ENCODE data around the gene MUC15. TPM values are rescaled to one million over a fixed set of nuclear protein-coding genes. Genes with fewer than 3 reads are reported as not detected.

The MUC15 gene
- total and polyA plus RNA-seq, 2 of the 8 experiments (the other 6 are each of a cell fraction or from before 2014, with no cell fraction given), result not detected

GRCh38 chr11:26569646-26570045 is 2.4 kb downstream of the MUC15 start:
- CTCF ChIA-PET (ENCODE audit: partially characterized antibody), result no interaction called here
- H4K20me1 ChIP-seq (replicated peaks in 1 of 2; ENCODE audit: control insufficient read depth in 1 of 2, insufficient read depth in 2 of 2, low read length in 2 of 2), result no peaks in the 10 kb centered on the region

More at GRCh38 chr11:26569646-26570045, 2.4 kb downstream of the MUC15 start:
- Histone ChIP-seq H2BK15ac (ENCODE audit: low read length) (no peak overlapping the region), H3K4me2 (ENCODE audit: insufficient read depth in 1 of 2, low read depth in 2 of 2, low read length in 2 of 2) (no peak overlapping the region), H2BK20ac (ENCODE audit: low read length) (no peak overlapping the region), H4K8ac (ENCODE audit: extremely low read depth, insufficient read depth, low read length) (no peak overlapping the region), H3K14ac (ENCODE audit: insufficient read length) (no peak overlapping the region), H2BK12ac (ENCODE audit: low read depth, low read length) (no peak overlapping the region), H3K27me3 (replicated peaks in 1 of 4; ENCODE audit: control insufficient read depth in 3 of 4, extremely low read depth in 1 of 4, insufficient read depth in 3 of 4, low read length in 3 of 4) (no peaks in the 10 kb centered on the region), H4K91ac (replicated peaks; ENCODE audit: insufficient read length, low read length) (no peak overlapping the region), H3K23ac (ENCODE audit: insufficient read length) (no peak overlapping the region), H2AFZ (ENCODE audit: low read length) (peak overlapping the region; percentile 92; the same call in 1 of the 2 replicates), H3K79me2 (ENCODE audit: control insufficient read depth in 1 of 2, insufficient read depth in 2 of 2, low read length in 2 of 2) (no peaks in the 10 kb centered on the region), H3K27ac (ENCODE audit: low read depth, low read length) (no peak overlapping the region), H3K18ac (ENCODE audit: extremely low read depth, low read length) (no peak overlapping the region), H2BK5ac (ENCODE audit: low read depth, low read length) (no peak overlapping the region), H3K9ac (replicated peaks in 1 of 4; ENCODE audit: extremely low read depth in 1 of 4, low read depth in 3 of 4, low read length in 3 of 4) (no peak overlapping the region), H3K56ac (replicated peaks; ENCODE audit: insufficient read length, low read depth, low read length) (no peak overlapping the region), H3K23me2 (ENCODE audit: low read depth, low read length) (no peaks in the 10 kb centered on the region), H3K4me1 (replicated peaks in 1 of 4; ENCODE audit: control insufficient read depth in 3 of 4, insufficient read depth in 4 of 4, low read length in 3 of 4) (peaks cover 0 to 6% (median 2%) of the 10 kb centered on the region in 4 experiments; a peak in 2 of 7 replicates), H3K4ac (replicated peaks; ENCODE audit: insufficient read length, low read depth, low read length) (no peak overlapping the region), H3K79me1 (ENCODE audit: low read depth, low read length) (no peaks in the 10 kb centered on the region), H3K4me3 (ENCODE audit: extremely low read depth in 1 of 4, insufficient read depth in 2 of 4, low read depth in 3 of 4, low read length in 4 of 4) (no peak overlapping the region), H2AK5ac (ENCODE audit: low read depth, low read length) (no peak overlapping the region), H4K5ac (ENCODE audit: insufficient read length, low read depth, low read length) (no peak overlapping the region), H3K9me3 (ENCODE audit: insufficient read depth in 2 of 2, low read depth in 1 of 2, low read length in 1 of 2) (no peaks in the 10 kb centered on the region), H3K36me3 (ENCODE audit: control insufficient read depth in 2 of 4, insufficient read depth in 4 of 4, low read length in 3 of 4) (no peaks in the 10 kb centered on the region), H2BK120ac (replicated peaks; ENCODE audit: low read depth, low read length) (no peak overlapping the region)
- WGBS, 2 experiments (ENCODE audit: extremely low coverage in 1 of 2, insufficient coverage in 1 of 2, insufficient read length in 1 of 2, insufficient replicate concordance in 2 of 2, low coverage in 1 of 2, low lambda C conversion rate in 2 of 2, missing lambda C conversion rate in 1 of 2), result 93% methylated on average over 2 of the region's 2 CpGs; no CpG with 5 or more reads in 1 of the 2 experiments
- POLR2A ChIA-PET (ENCODE audit: partially characterized antibody), result no interaction called here
- FAIRE-seq (no peak), DNase-seq (ENCODE audit: low read depth in 1 of 2, low spot score in 2 of 2) (no peak)
- no peak for TF ChIP-seq SRF (IDR thresholded peaks at IDR 0.05; ENCODE audit: low read depth, low read length)
- no peak for TF ChIP-seq RBBP5 (IDR thresholded peaks at IDR 0.05; ENCODE audit: borderline replicate concordance, low read depth, low read length)
- TF ChIP-seq SIRT6 (IDR thresholded peaks at IDR 0.05; ENCODE audit: low read length), result no peak
- TF ChIP-seq PHF8 (conservative IDR thresholded peaks at IDR 0.05; ENCODE audit: low read depth, low read length), result no peak
- no peak for TF ChIP-seq EP300 (IDR thresholded peaks at IDR 0.05; ENCODE audit: borderline replicate concordance in 1 of 2, low read depth in 2 of 2, low read length in 2 of 2)
- no peak for TF ChIP-seq TAF1 (IDR thresholded peaks at IDR 0.05; ENCODE audit: low read depth, low read length)
- TF ChIP-seq GTF2F1 (IDR thresholded peaks at IDR 0.05; ENCODE audit: borderline replicate concordance, low read depth, low read length), result no peak
- TF ChIP-seq SUZ12 (IDR thresholded peaks at IDR 0.05; ENCODE audit: low read length), result no peak
- no peak for TF ChIP-seq EGR1 (IDR thresholded peaks at IDR 0.05; ENCODE audit: borderline replicate concordance, low read depth, low read length)
- TF ChIP-seq JUN (IDR thresholded peaks at IDR 0.05; ENCODE audit: low read depth, low read length), result no peak
